Breast epithelium (tissue), 3 donors: ENCODE data around the gene RSU1.

Experiments used
- POLR2AphosphoS5 ChIP-seq, 3 donors: sonication (generic); formaldehyde crosslinking; IDR thresholded peaks; one replicate each; pipeline ENCODE4 v1.6.1; 2017; ENCODE audit warnings: antibody characterized with exemption in 3 of 3
- TF ChIP-seq, protein P1 (sequence below), 3 donors: fragments of 450-650 bp; IDR thresholded peaks; one replicate each; pipeline ENCODE4 v1.5.1; 2016 to 2017; ENCODE audit warnings: antibody characterized with exemption in 3 of 3, mild to moderate bottlenecking in 3 of 3, moderate library complexity in 3 of 3

DNA sequence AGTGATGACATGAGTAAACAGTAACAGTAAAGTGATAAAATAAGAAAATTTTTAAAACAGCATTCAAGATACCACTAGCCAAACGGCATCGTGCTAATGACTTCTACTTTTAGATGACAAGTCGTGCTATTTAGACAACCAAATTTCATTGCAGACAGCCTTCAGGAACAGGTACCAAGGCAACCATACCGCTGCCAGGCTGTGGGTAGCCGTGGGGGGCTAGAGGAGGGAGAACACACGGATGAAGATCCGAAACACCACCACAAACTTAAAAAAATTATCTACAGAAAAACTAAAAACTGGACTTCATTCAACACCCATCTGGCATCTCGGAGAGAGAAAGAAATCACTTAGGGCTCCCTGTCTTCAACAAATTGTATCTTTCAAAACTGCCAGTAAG is 89.6 kb downstream of the RSU1 start:
- TF ChIP-seq, protein P1, sequence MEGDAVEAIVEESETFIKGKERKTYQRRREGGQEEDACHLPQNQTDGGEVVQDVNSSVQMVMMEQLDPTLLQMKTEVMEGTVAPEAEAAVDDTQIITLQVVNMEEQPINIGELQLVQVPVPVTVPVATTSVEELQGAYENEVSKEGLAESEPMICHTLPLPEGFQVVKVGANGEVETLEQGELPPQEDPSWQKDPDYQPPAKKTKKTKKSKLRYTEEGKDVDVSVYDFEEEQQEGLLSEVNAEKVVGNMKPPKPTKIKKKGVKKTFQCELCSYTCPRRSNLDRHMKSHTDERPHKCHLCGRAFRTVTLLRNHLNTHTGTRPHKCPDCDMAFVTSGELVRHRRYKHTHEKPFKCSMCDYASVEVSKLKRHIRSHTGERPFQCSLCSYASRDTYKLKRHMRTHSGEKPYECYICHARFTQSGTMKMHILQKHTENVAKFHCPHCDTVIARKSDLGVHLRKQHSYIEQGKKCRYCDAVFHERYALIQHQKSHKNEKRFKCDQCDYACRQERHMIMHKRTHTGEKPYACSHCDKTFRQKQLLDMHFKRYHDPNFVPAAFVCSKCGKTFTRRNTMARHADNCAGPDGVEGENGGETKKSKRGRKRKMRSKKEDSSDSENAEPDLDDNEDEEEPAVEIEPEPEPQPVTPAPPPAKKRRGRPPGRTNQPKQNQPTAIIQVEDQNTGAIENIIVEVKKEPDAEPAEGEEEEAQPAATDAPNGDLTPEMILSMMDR (IDR thresholded peaks at IDR 0.05), result no peak
- TF ChIP-seq POLR2AphosphoS5 (IDR thresholded peaks at IDR 0.05), result no peak
